GM23338 (cell line): Measurements from ENCODE around the gene SLC26A11. TPM values are rescaled to one million over a fixed set of nuclear protein-coding genes. Genes with fewer than 3 reads are reported as not detected.

Experiments used
- ATAC-seq: fragments of 200-7000 bp; cut with Tn5 transposase; 3 replicates; pipeline ENCODE4 v1.9.1; 2020
- DNase-seq: peaks from one replicate; pipeline ENCODE4 v3.0.0-alpha.2; 2015; ENCODE audit warnings: low spot score
- H2AFZ ChIP-seq: fragments of 200-600 bp; sonication (generic); 2 replicates; pipeline ENCODE4 v1.8.0; 2016; ENCODE audit warnings: antibody characterized with exemption, mild to moderate bottlenecking, moderate library complexity
- H3F3A ChIP-seq: fragments of 200-600 bp; sonication (generic); replicated peaks from 2 replicates; pipeline ENCODE4 v1.8.0; 2017; ENCODE audit warnings: antibody characterized with exemption, mixed run types, low read depth
- H3K27ac ChIP-seq: fragments of 200-600 bp; sonication (generic); 2 replicates; pipeline ENCODE4 v1.6.1; 2016; ENCODE audit warnings: low read depth
- H3K27me3 ChIP-seq: fragments of 200-600 bp; sonication (generic); 2 replicates; pipeline ENCODE4 v1.8.0; 2016; ENCODE audit warnings: mild to moderate bottlenecking, mixed run types, moderate library complexity; ENCODE audit not compliant: insufficient read depth
- H3K36me3 ChIP-seq: fragments of 200-600 bp; sonication (generic); 2 replicates; pipeline ENCODE4 v1.8.0; 2016; ENCODE audit warnings: mild to moderate bottlenecking; ENCODE audit not compliant: insufficient read depth
- H3K4me1 ChIP-seq: fragments of 200-600 bp; sonication (generic); 2 replicates; pipeline ENCODE4 v1.8.0; 2016; ENCODE audit warnings: mild to moderate bottlenecking, moderate library complexity; ENCODE audit not compliant: insufficient read depth
- H3K4me2 ChIP-seq: fragments of 200-600 bp; sonication (generic); 2 replicates; pipeline ENCODE4 v1.7.1; 2017; ENCODE audit warnings: mixed run types
- H3K4me3 ChIP-seq: fragments of 200-600 bp; sonication (generic); 2 replicates; pipeline ENCODE4 v1.6.1; 2016; ENCODE audit warnings: mixed run types
- H3K79me2 ChIP-seq: fragments of 200-600 bp; sonication (generic); replicated peaks from 2 replicates; pipeline ENCODE4 v1.8.0; 2017; ENCODE audit warnings: mild to moderate bottlenecking; ENCODE audit not compliant: insufficient read depth
- H3K9me2 ChIP-seq: fragments of 200-600 bp; sonication (generic); 2 replicates; pipeline ENCODE4 v1.8.0; 2017; ENCODE audit not compliant: insufficient read depth
- H4K20me1 ChIP-seq: fragments of 200-600 bp; sonication (generic); replicated peaks from 2 replicates; pipeline ENCODE4 v1.8.0; 2017; ENCODE audit warnings: mild to moderate bottlenecking; ENCODE audit not compliant: insufficient read depth
- H3K27ac Mint-ChIP-seq: 2 replicates; pipeline ENCODE4 v1.8.0; 2020; ENCODE audit warnings: inconsistent platforms, mild to moderate bottlenecking, moderate library complexity, mixed read lengths
- H3K27me3 Mint-ChIP-seq: 3 replicates; pipeline ENCODE4 v1.8.0; 2022; ENCODE audit warnings: low read depth, mild to moderate bottlenecking, moderate library complexity, mixed read lengths, inconsistent platforms; ENCODE audit not compliant: insufficient read depth, poor library complexity
- H3K36me3 Mint-ChIP-seq: 3 replicates; pipeline ENCODE4 v1.8.0; 2021; ENCODE audit warnings: low read depth, mild to moderate bottlenecking, inconsistent platforms, moderate library complexity, mixed read lengths
- H3K4me1 Mint-ChIP-seq: 3 replicates; pipeline ENCODE4 v1.8.0; 2020; ENCODE audit warnings: mild to moderate bottlenecking, inconsistent platforms, mixed read lengths
- H3K4me3 Mint-ChIP-seq: 3 replicates; pipeline ENCODE4 v1.8.0; 2021; ENCODE audit warnings: moderate library complexity, mild to moderate bottlenecking, inconsistent platforms, mixed read lengths
- H3K9me3 Mint-ChIP-seq: 3 replicates; pipeline ENCODE4 v1.8.0; 2020; ENCODE audit warnings: moderate library complexity, mild to moderate bottlenecking, inconsistent platforms, mixed read lengths
- ETS1 ChIP-seq: IDR thresholded peaks from 2 replicates; pipeline ENCODE4 v1.6.1; 2016; ENCODE audit warnings: antibody characterized with exemption
- EZH2 ChIP-seq: fragments of 200-600 bp; sonication (generic); IDR thresholded peaks from one replicate; pipeline ENCODE4 v1.8.0; 2017; ENCODE audit warnings: antibody characterized with exemption, mild to moderate bottlenecking, low read depth; ENCODE audit not compliant: unreplicated experiment
- EZH2phosphoT487 ChIP-seq: fragments of 200-600 bp; sonication (generic); IDR thresholded peaks from one replicate; pipeline ENCODE4 v1.8.1; 2018; ENCODE audit warnings: antibody characterized with exemption; ENCODE audit not compliant: unreplicated experiment
- JUNB ChIP-seq: IDR thresholded peaks from one replicate; pipeline ENCODE4 v1.6.1; 2016; ENCODE audit warnings: antibody characterized with exemption; ENCODE audit not compliant: unreplicated experiment
- NANOG ChIP-seq: IDR thresholded peaks from 2 replicates; pipeline ENCODE4 v1.6.1; 2016; ENCODE audit warnings: antibody characterized with exemption, borderline replicate concordance
- POLR2AphosphoS5 ChIP-seq: IDR thresholded peaks from 2 replicates; pipeline ENCODE4 v1.6.1; 2016; ENCODE audit warnings: antibody characterized with exemption, low read depth
- ZNF114 ChIP-seq: fragments of 250-450 bp; sonication (Bioruptor Pico); IDR thresholded peaks from 2 replicates; pipeline ENCODE4 v1.5.0; 2020; ENCODE audit warnings: mild to moderate bottlenecking, moderate library complexity
- ZNF462 ChIP-seq: fragments of 250-450 bp; sonication (Bioruptor Pico); IDR thresholded peaks from 2 replicates; pipeline ENCODE4 v1.5.0; 2020; ENCODE audit warnings: mild to moderate bottlenecking, moderate library complexity
- polyA plus RNA-seq: library from polyadenylated mRNA; unstranded; fragments of >200 nt; fragmentation: Nextera tagmentation; extraction: Ambion mirVana; gene quantifications from 2 replicates; pipeline ENCODE4 v1.2.1, GENCODE V29; 2016
- total RNA-seq: library from RNA; depleted of rRNA; stranded (reverse); fragments of >200 nt; shearing (Covaris generic); gene quantifications from 2 replicates; pipeline ENCODE4 v1.2.3, GENCODE V29; 2014
- TF ChIP-seq, protein P1 (sequence below), 2 experiments: fragments of 200-600 bp in 1 of 2; sonication (generic) in 1 of 2; conservative IDR thresholded peaks; 2 replicates each; pipeline versions ENCODE4 v1.5.1 to v1.6.1; 2016 to 2017; ENCODE audit warnings: antibody characterized with exemption in 2 of 2, low read depth in 2 of 2, mild to moderate bottlenecking in 2 of 2, moderate library complexity in 1 of 2

Gene SLC26A11
- total and polyA plus RNA-seq, 2 experiments from 2014 or later = 10.9 to 23.0 TPM

DNA sequence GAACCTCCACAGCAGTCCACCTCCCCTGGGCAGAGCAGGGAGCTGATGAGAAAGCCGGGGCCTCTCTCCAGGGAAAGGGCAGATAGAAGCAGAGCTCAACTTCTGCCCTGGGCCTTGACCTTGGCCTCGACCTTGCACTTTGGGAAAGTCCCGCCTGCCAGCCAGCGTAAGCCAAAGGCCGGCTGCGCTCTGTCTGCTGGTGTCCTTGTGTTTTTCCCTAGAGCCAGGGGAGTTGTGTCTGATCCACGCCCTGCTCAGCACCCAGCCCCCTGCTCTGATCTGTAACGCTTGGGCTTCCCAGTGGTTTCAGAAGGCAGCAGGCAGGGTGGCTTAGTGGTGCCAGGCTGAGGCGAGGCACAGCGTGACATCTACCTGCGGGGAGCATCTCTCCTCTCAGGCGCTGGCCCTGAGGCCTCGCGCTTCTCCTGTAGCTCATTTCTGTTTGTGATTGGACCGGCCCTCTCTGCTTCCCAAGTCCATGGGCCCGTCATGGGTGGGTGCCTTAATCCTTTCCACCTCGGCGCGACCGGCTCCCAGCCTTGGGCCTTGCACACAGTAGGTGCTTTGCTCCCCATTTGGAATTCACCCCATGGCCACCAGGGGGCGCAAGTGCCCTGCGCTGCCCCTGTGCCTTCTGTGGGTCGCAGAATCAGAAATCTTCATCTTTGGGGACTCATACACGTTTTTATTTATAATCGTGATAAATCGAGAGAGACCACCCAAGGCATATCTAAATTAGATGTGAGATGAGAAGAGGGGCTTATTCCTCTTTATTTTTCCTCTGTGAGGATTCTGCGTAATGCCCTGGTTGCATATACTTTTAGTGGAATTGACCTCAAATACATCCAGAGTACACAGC is 24.3 kb upstream of the SLC26A11 start:
- H3K36me3 Mint-ChIP-seq = no peaks in the 10 kb centered on the region; the same call in 2 of the 3 replicates
- H3K4me1 Mint-ChIP-seq = peaks cover 10% of the 10 kb centered on the region
- peaks cover 16% of the 10 kb centered on the region for H3K27me3 Mint-ChIP-seq
- ATAC-seq = peak; percentile 50
- TF ChIP-seq NANOG = no peak
- TF ChIP-seq ETS1 = no peak
- TF ChIP-seq, protein P1, sequence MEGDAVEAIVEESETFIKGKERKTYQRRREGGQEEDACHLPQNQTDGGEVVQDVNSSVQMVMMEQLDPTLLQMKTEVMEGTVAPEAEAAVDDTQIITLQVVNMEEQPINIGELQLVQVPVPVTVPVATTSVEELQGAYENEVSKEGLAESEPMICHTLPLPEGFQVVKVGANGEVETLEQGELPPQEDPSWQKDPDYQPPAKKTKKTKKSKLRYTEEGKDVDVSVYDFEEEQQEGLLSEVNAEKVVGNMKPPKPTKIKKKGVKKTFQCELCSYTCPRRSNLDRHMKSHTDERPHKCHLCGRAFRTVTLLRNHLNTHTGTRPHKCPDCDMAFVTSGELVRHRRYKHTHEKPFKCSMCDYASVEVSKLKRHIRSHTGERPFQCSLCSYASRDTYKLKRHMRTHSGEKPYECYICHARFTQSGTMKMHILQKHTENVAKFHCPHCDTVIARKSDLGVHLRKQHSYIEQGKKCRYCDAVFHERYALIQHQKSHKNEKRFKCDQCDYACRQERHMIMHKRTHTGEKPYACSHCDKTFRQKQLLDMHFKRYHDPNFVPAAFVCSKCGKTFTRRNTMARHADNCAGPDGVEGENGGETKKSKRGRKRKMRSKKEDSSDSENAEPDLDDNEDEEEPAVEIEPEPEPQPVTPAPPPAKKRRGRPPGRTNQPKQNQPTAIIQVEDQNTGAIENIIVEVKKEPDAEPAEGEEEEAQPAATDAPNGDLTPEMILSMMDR (conservative IDR thresholded peaks at IDR 0.05; ENCODE audit: low read depth in 2 of 2) = peak; percentile 97 to 98
- no peak for TF ChIP-seq EZH2
- no peak for TF ChIP-seq POLR2AphosphoS5
- TF ChIP-seq ZNF114 (CRISPR knock-in tag) = no peak
- no peak for TF ChIP-seq EZH2phosphoT487
- H3K4me3 ChIP-seq = no peak overlapping the region
- H3K9me2 ChIP-seq = no peaks in the 10 kb centered on the region
- no peak overlapping the region for H2AFZ ChIP-seq
- no peak overlapping the region for H3K27ac Mint-ChIP-seq
- peak; percentile 72 for DNase-seq
- H3K36me3 ChIP-seq = no peaks in the 10 kb centered on the region
- H4K20me1 ChIP-seq = no peaks in the 10 kb centered on the region
- 0 out of 2 replicates have a peak, but pooled peaks cover 3% of the 10 kb centered on the region for H3F3A ChIP-seq
- H3K9me3 Mint-ChIP-seq = no peaks in the 10 kb centered on the region; the same call in 2 of the 3 replicates
- no peak overlapping the region for H3K4me2 ChIP-seq
- no peak overlapping the region for H3K4me3 Mint-ChIP-seq
- no peaks in the 10 kb centered on the region for H3K27me3 ChIP-seq
- no peaks in the 10 kb centered on the region for H3K4me1 ChIP-seq
- H3K27ac ChIP-seq = no peak overlapping the region
- H3K79me2 ChIP-seq = no peaks in the 10 kb centered on the region

GRCh38 chr17:80196652-80197051 is 23.6 kb upstream of the SLC26A11 start:
- Mint-ChIP-seq H3K27ac (no peak overlapping the region), H3K4me3 (no peak overlapping the region), H3K4me1 (peaks cover 8% of the 10 kb centered on the region), H3K9me3 (peaks cover 6% of the 10 kb centered on the region; the same call in 2 of the 3 replicates), H3K36me3 (peaks cover 6% of the 10 kb centered on the region; the same call in 2 of the 3 replicates), H3K27me3 (peaks cover 16% of the 10 kb centered on the region)
- ATAC-seq (no peak), DNase-seq (no peak)
- 0 out of 2 replicates have a peak, but pooled peaks cover 3% of the 10 kb centered on the region for H3F3A ChIP-seq
- no peaks in the 10 kb centered on the region for H3K36me3 ChIP-seq
- H3K27ac ChIP-seq = no peak overlapping the region
- H2AFZ ChIP-seq = no peak overlapping the region
- H3K27me3 ChIP-seq = no peaks in the 10 kb centered on the region
- H4K20me1 ChIP-seq = no peaks in the 10 kb centered on the region
- no peak overlapping the region for H3K4me2 ChIP-seq
- no peaks in the 10 kb centered on the region for H3K9me2 ChIP-seq
- no peaks in the 10 kb centered on the region for H3K4me1 ChIP-seq
- no peak overlapping the region for H3K4me3 ChIP-seq
- H3K79me2 ChIP-seq = no peaks in the 10 kb centered on the region
- TF ChIP-seq ZNF462 (no peak), JUNB (no peak), POLR2AphosphoS5 (no peak), EZH2phosphoT487 (no peak)
